ENCODE measurements around the gene GLUL. TPM values are rescaled to one million over a fixed set of nuclear protein-coding genes. Genes with fewer than 3 reads are reported as not detected.
"Not testable (repeated sequence)": the region's sequence is repeated elsewhere in the genome, so short reads cannot be mapped to it uniquely, and the experiment has no call there.

Gene GLUL
- total RNA-seq, 4 donors from 2014 or later, result 379 to 565 (median 483) TPM

DNA sequence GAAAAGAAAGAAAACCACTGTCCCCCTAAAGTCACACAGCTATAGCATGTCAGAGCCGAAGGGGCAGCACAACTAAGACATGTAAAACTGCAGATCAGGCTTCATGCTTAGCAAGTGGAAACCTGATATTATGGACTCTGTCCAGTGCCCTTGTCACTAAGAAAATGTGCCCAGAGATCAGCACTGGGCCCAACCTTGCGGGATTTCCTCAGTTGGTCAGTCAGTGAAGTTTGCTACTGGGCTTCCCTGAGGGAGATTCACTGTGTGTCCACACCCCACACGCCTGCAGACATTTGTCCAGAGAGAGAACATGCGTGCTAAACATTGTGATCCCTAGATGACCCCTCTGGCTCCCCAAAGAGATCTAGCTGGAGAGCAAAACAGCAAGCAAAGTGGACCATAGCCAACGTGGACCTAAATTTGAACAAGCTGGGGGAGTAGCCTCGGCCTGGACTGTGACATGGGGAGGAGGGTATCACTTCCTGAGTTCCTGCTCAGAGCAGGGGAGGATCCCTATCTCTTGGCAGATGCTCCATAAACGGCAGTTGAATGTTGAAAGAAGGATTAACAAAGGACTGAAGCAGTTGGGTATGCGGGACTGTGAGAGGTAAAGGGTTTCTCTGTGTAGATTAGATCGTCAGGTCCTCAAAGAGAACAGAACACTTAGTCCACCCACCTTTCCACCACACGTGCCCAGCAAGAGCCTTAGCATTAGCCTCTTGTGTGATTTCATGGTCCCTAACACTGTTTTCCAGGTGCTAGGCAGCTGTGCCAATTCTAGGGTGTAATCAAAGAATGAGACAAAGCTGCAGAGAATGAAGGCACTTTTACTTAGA lies 53.6 kb downstream of the GLUL start:
- intact Hi-C loops (cut with DNase I; ENCODE audit: low total_unique reads), result no loop called here
- DNase-seq, result peak; percentile 75 to 76
- H3K4me1 ChIP-seq, result no peaks in the 10 kb centered on the region
- H3K27me3 ChIP-seq, result no peaks in the 10 kb centered on the region
- no peak overlapping the region for H3K4me3 ChIP-seq
- TF ChIP-seq, protein P1, sequence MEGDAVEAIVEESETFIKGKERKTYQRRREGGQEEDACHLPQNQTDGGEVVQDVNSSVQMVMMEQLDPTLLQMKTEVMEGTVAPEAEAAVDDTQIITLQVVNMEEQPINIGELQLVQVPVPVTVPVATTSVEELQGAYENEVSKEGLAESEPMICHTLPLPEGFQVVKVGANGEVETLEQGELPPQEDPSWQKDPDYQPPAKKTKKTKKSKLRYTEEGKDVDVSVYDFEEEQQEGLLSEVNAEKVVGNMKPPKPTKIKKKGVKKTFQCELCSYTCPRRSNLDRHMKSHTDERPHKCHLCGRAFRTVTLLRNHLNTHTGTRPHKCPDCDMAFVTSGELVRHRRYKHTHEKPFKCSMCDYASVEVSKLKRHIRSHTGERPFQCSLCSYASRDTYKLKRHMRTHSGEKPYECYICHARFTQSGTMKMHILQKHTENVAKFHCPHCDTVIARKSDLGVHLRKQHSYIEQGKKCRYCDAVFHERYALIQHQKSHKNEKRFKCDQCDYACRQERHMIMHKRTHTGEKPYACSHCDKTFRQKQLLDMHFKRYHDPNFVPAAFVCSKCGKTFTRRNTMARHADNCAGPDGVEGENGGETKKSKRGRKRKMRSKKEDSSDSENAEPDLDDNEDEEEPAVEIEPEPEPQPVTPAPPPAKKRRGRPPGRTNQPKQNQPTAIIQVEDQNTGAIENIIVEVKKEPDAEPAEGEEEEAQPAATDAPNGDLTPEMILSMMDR (IDR thresholded peaks at IDR 0.05), result no peak
- TF ChIP-seq POLR2A (IDR thresholded peaks at IDR 0.05), result no peak
- no peaks in the 10 kb centered on the region for H3K9me3 ChIP-seq
- H3K36me3 ChIP-seq, result no peaks in the 10 kb centered on the region
- H3K27ac ChIP-seq, result peak overlapping the region; percentile 61 to 70

DNA sequence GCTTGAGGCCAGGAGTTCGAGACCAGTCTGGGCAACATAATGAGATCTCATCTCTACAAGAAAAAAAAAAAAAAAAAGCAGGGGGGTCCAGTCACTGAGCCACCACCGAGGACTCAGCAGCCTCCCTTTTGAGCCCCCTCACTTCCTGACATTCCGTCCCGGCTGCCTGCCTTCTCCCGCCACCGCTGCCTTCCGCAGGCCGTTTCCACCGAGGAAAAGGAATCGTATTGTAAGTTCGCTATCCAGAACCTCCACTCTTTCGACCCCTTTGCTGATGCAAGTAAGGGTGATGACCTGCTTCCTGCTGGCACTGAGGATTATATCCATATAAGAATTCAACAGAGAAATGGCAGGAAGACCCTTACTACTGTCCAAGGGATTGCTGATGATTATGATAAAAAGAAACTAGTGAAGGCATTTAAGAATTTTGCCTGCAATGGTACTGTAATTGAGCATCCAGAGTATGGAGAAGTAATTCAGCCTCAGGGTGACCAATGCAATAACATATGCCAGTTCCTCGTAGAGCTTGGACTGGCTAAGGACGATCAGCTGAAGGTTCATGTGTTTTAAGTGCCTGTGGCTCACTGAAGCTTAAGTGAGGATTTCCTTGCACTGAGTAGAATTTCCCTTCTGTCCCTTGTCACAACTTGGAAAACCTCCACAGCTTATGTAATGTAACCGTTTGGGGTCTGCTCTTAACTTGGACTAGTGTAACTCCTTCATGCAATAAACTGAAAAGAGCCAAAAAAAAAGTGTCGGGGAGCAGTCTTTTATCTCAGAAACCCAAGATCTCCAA lies 55.6 kb downstream of the GLUL start:
- intact Hi-C loops (cut with DNase I; ENCODE audit: low total_unique reads), result no loop called here
- TF ChIP-seq, protein P1 (IDR thresholded peaks at IDR 0.05), result no peak
- no peak for TF ChIP-seq POLR2A (IDR thresholded peaks at IDR 0.05)
- no peak overlapping the region for H3K27ac ChIP-seq

DNA sequence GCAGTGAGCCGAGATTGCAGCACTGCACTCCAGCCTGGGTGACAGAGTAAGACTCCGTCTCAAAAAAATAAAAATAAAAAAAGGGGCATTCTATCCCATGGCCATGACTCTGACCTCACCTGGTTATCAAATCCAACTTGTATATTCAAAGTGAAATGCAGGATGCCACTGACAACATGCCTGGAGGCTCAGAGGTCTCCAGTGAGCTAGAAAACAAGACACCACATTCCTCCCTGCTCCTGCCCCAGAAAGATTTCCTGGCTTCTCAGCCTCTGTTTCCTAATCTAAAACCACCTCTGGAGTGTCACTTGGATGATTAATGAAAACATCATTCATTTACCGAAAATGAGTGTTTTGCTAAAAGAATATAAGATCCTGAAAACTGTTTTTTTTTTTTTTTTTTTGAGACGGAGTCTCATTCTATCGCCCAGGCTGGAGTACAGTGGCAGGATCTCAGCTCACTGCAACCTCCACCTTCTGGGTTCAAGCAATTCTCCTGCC lies 58.5 kb downstream of the GLUL start:
- H3K4me3 ChIP-seq; H3K27ac ChIP-seq; H3K9me3 ChIP-seq; DNase-seq; intact Hi-C loops (cut with DNase I; ENCODE audit: low total_unique reads); H3K36me3 ChIP-seq; H3K27me3 ChIP-seq; H3K4me1 ChIP-seq: not testable (repeated sequence)

More for the DNA sequence above, 55.6 kb downstream of the GLUL start:
- H3K9me3 ChIP-seq, result no peaks in the 10 kb centered on the region
- H3K27me3 ChIP-seq, result no peaks in the 10 kb centered on the region
- DNase-seq, result no peak
- no peak overlapping the region for H3K4me3 ChIP-seq
- no peaks in the 10 kb centered on the region for H3K36me3 ChIP-seq
- H3K4me1 ChIP-seq, result no peaks in the 10 kb centered on the region

DNA sequence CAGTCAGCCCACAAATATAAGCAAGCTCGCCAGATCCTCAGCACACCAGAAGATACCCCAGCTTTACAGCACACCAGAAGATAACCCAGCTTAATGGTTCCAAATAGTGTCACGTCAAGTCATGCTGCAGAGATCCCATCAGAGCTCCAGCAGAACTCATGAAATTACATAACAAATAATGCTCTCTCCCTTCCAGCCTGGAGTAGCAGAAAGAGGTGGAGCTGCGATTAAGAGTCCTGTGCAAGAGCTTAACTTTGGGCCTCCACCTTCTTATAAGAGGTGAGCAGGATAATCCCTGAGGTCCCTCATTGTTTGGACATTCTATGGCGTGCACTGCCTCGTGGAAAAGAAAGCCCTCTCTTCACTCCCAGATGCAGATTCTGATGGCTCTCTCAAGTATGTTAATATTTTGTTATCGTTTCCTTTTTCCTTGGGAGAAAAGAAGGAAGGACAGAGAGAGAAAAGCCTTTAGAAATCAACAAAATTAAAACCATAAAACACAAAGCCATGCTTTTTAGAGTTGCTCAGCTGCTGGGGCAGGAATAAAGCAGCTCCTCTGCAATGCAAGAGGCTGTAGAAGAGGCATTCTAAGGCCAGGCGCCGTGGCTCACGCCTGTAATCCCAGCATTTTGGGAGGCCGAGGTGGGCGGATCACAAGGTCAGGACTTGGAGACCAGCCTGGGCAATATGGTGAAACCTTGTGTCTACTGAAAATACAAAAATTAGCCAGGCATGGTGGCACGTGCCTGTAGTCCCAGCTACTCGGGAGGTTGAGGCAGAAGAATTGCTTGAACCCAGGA lies 59.1 kb downstream of the GLUL start:
- H3K36me3 ChIP-seq, result no peaks in the 10 kb centered on the region
- H3K9me3 ChIP-seq, result no peaks in the 10 kb centered on the region
- no peak for DNase-seq
- H3K27me3 ChIP-seq, result no peaks in the 10 kb centered on the region
- no peaks in the 10 kb centered on the region for H3K4me1 ChIP-seq
- intact Hi-C loops (cut with DNase I; ENCODE audit: low total_unique reads), result no loop called here
- H3K4me3 ChIP-seq, result no peak overlapping the region
- TF ChIP-seq POLR2A (IDR thresholded peaks at IDR 0.05), result no peak
- TF ChIP-seq, protein P1 (IDR thresholded peaks at IDR 0.05), result no peak
- H3K27ac ChIP-seq, result no peak overlapping the region

Other genes starting within 250 kb of the GLUL start
- not detected for gene TEDDM1, start 8.9 kb upstream of the GLUL start, total RNA-seq
- not detected for gene RGSL1, start 58.4 kb upstream of the GLUL start, total RNA-seq
- gene RNASEL, start 197.5 kb upstream of the GLUL start, total RNA-seq, result 10 to 100 TPM in 1 of 4 donors, 1 to 10 TPM in 3; 4.1 to 13.4 (median 6.9) TPM
- gene RGS16, start 212.6 kb upstream of the GLUL start, total RNA-seq, result 1 to 10 TPM in 3 of 4 donors, not detected in 1; 1.2 to 3.9 (median 3.5) TPM

All from uterus (tissue), 4 donors.